ENCODE measurements around the gene KCNC4. TPM values are rescaled to one million over a fixed set of nuclear protein-coding genes. Genes with fewer than 3 reads are reported as not detected.

KCNC4 gene
- total and polyA plus RNA-seq, 2 of the 4 experiments (the other 2 are of a cell fraction), result 0.18 to 2.3 TPM

- Histone ChIP-seq H2BK20ac (ENCODE audit: low read depth, low read length) (no peak overlapping the region), H3K56ac (ENCODE audit: extremely low read depth, insufficient read depth, low read length) (no peak overlapping the region), H2BK15ac (ENCODE audit: low read depth, low read length) (no peak overlapping the region), H4K91ac (ENCODE audit: insufficient read depth, low read depth, low read length) (no peak overlapping the region), H3K18ac (ENCODE audit: low read depth, low read length) (no peak overlapping the region), H2AK5ac (ENCODE audit: low read depth, low read length) (no peak overlapping the region), H2BK120ac (ENCODE audit: low read depth, low read length) (no peak overlapping the region), H2BK5ac (ENCODE audit: low read depth, low read length, poor library complexity, severe bottlenecking) (no peak overlapping the region), H3K27me3 (ENCODE audit: control insufficient read depth, insufficient read depth, low read length) (peaks cover 23% of the 10 kb centered on the region), H2AK9ac (replicated peaks; ENCODE audit: low read depth, low read length, poor library complexity) (no peak overlapping the region), H3K4me2 (ENCODE audit: low read depth, low read length) (no peak overlapping the region), H3K4me3 (ENCODE audit: insufficient read depth, low read depth, low read length) (no peak overlapping the region), H3K14ac (replicated peaks; ENCODE audit: low read depth, low read length) (no peak overlapping the region), H2AFZ (replicated peaks; ENCODE audit: low read length, poor library complexity) (no peak overlapping the region), H3K9me3 (ENCODE audit: control insufficient read depth, insufficient read depth, low read length) (no peaks in the 10 kb centered on the region), H3K79me1 (ENCODE audit: low read depth in 1 of 2, low read length in 2 of 2) (no peaks in the 10 kb centered on the region), H3K4me1 (ENCODE audit: control insufficient read depth, insufficient read depth, low read length) (peaks cover 3% of the 10 kb centered on the region; the same call in 1 of the 2 replicates), H3K9ac (ENCODE audit: low read depth, low read length) (no peak overlapping the region), H3K27ac (ENCODE audit: insufficient read depth, low read length) (no peak overlapping the region), H4K5ac (ENCODE audit: low read depth, low read length) (no peak overlapping the region), H3K36me3 (ENCODE audit: control insufficient read depth, insufficient read depth, low read length) (no peaks in the 10 kb centered on the region), H3K4ac (ENCODE audit: low read depth, low read length) (no peak overlapping the region), H3K23ac (ENCODE audit: low read depth, low read length) (no peak overlapping the region), H4K20me1 (ENCODE audit: insufficient read depth, low read length) (no peaks in the 10 kb centered on the region), H3K9me1 (ENCODE audit: insufficient read depth, low read length) (no peaks in the 10 kb centered on the region; the same call in 1 of the 2 replicates), H4K8ac (ENCODE audit: low read depth in 2 of 2, low read length in 2 of 2) (no peak overlapping the region)
- DNase-seq (no peak), ATAC-seq (ENCODE audit: low read depth) (no peak)
- no peak for TF ChIP-seq BHLHE40 (IDR thresholded peaks at IDR 0.05; ENCODE audit: low read depth, low read length)
- no peak for TF ChIP-seq CEBPB (IDR thresholded peaks at IDR 0.05; ENCODE audit: low read depth, low read length)
- TF ChIP-seq SMC3 (IDR thresholded peaks at IDR 0.05; ENCODE audit: low read depth, low read length), result no peak
- no TSS peak for BruUV-seq (replicated peaks)
- intact Hi-C loops (cut with micrococcal nuclease), result no loop called here
- dilution Hi-C loops (cut with HindIII; ENCODE audit: low sequenced_read_pairs, unreplicated experiment), result no loop called here
- in situ Hi-C loops (cut with MboI; ENCODE audit: low sequenced_read_pairs), result no loop called here
- ChIA-PET CTCF (no interaction called here), POLR2A (ENCODE audit: unreplicated experiment) (no interaction called here)
- WGBS, 2 experiments (ENCODE audit: extremely low coverage in 2 of 2, insufficient read length in 1 of 2), result no CpG with 5 or more reads among the region's 8 CpGs
Measured at GRCh38 chr1:110190282-110190929, 19.7 kb upstream of the KCNC4 start.
